ENCODE data around the gene MDK.
"Not testable (repeated sequence)": the region's sequence is repeated elsewhere in the genome, so short reads cannot be mapped to it uniquely, and the experiment has no call there.

MDK gene

GRCh38 chr11:46370253-46370652, 11.2 kb upstream of the MDK start:
- H3K36me3 Mint-ChIP-seq = no peaks in the 10 kb centered on the region
- H3K4me3 Mint-ChIP-seq = no peak overlapping the region
- H3K9me3 Mint-ChIP-seq (ENCODE audit: low read depth) = no peaks in the 10 kb centered on the region
- no peaks in the 10 kb centered on the region for H3K27me3 Mint-ChIP-seq
- peak overlapping the region; percentile 50 for H3K27ac Mint-ChIP-seq
- H3K4me1 Mint-ChIP-seq (ENCODE audit: low read depth) = peaks cover 13% of the 10 kb centered on the region

- not testable (repeated sequence) for H3K9me3 Mint-ChIP-seq (ENCODE audit: low read depth); H3K27ac Mint-ChIP-seq; H3K27me3 Mint-ChIP-seq; H3K4me3 Mint-ChIP-seq; H3K36me3 Mint-ChIP-seq; H3K4me1 Mint-ChIP-seq (ENCODE audit: low read depth)
Observed at GRCh38 chr11:46371262-46371661, 10.2 kb upstream of the MDK start.

- no peaks in the 10 kb centered on the region for H3K9me3 Mint-ChIP-seq (ENCODE audit: low read depth)
- peaks cover 9% of the 10 kb centered on the region for H3K4me1 Mint-ChIP-seq (ENCODE audit: low read depth)
- H3K36me3 Mint-ChIP-seq = no peaks in the 10 kb centered on the region
- H3K4me3 Mint-ChIP-seq = no peak overlapping the region
- no peaks in the 10 kb centered on the region for H3K27me3 Mint-ChIP-seq
- H3K27ac Mint-ChIP-seq = no peak overlapping the region
Observed at GRCh38 chr11:46372086-46372485, 9.4 kb upstream of the MDK start.

GRCh38 chr11:46372501-46372900, 9.0 kb upstream of the MDK start:
- not testable (repeated sequence) for H3K27ac Mint-ChIP-seq; H3K36me3 Mint-ChIP-seq; H3K4me1 Mint-ChIP-seq (ENCODE audit: low read depth)

GRCh38 chr11:46373787-46374740, 7.4 kb upstream of the MDK start:
- H3K36me3 Mint-ChIP-seq = no peaks in the 10 kb centered on the region
- no peaks in the 10 kb centered on the region for H3K9me3 Mint-ChIP-seq (ENCODE audit: low read depth)
- H3K4me3 Mint-ChIP-seq = no peak overlapping the region

More at GRCh38 chr11:46372501-46372900, 9.0 kb upstream of the MDK start:
- H3K27me3 Mint-ChIP-seq; H3K4me3 Mint-ChIP-seq; H3K9me3 Mint-ChIP-seq (ENCODE audit: low read depth): not testable (repeated sequence)

GRCh38 chr11:46374815-46375214, 6.7 kb upstream of the MDK start:
- H3K27me3 Mint-ChIP-seq = no peaks in the 10 kb centered on the region
- H3K27ac Mint-ChIP-seq = no peak overlapping the region
- H3K9me3 Mint-ChIP-seq (ENCODE audit: low read depth) = no peaks in the 10 kb centered on the region
- no peaks in the 10 kb centered on the region for H3K36me3 Mint-ChIP-seq
- H3K4me1 Mint-ChIP-seq (ENCODE audit: low read depth) = no peaks in the 10 kb centered on the region
- no peak overlapping the region for H3K4me3 Mint-ChIP-seq

More at GRCh38 chr11:46373787-46374740, 7.4 kb upstream of the MDK start:
- peaks cover 4% of the 10 kb centered on the region for H3K4me1 Mint-ChIP-seq (ENCODE audit: low read depth)
- no peak overlapping the region for H3K27ac Mint-ChIP-seq
- H3K27me3 Mint-ChIP-seq = no peaks in the 10 kb centered on the region

GRCh38 chr11:46375392-46376101, 5.9 kb upstream of the MDK start:
- peaks cover 2% of the 10 kb centered on the region for H3K4me1 Mint-ChIP-seq (ENCODE audit: low read depth)

GRCh38 chr11:46376258-46377050, 5.0 kb upstream of the MDK start:
- no peak overlapping the region for H3K4me3 Mint-ChIP-seq
- no peaks in the 10 kb centered on the region for H3K27me3 Mint-ChIP-seq
- no peak overlapping the region for H3K27ac Mint-ChIP-seq
- H3K36me3 Mint-ChIP-seq = no peaks in the 10 kb centered on the region
- H3K4me1 Mint-ChIP-seq (ENCODE audit: low read depth) = peaks cover 2% of the 10 kb centered on the region
- no peaks in the 10 kb centered on the region for H3K9me3 Mint-ChIP-seq (ENCODE audit: low read depth)

More at GRCh38 chr11:46375392-46376101, 5.9 kb upstream of the MDK start:
- no peaks in the 10 kb centered on the region for H3K27me3 Mint-ChIP-seq
- no peaks in the 10 kb centered on the region for H3K9me3 Mint-ChIP-seq (ENCODE audit: low read depth)
- no peak overlapping the region for H3K4me3 Mint-ChIP-seq
- H3K27ac Mint-ChIP-seq = no peak overlapping the region
- H3K36me3 Mint-ChIP-seq = no peaks in the 10 kb centered on the region

GRCh38 chr11:46377290-46377689, 4.2 kb upstream of the MDK start:
- H3K9me3 Mint-ChIP-seq (ENCODE audit: low read depth) = no peaks in the 10 kb centered on the region
- H3K27me3 Mint-ChIP-seq = no peaks in the 10 kb centered on the region
- H3K27ac Mint-ChIP-seq = no peak overlapping the region
- H3K4me3 Mint-ChIP-seq = no peak overlapping the region
- no peaks in the 10 kb centered on the region for H3K36me3 Mint-ChIP-seq
- peaks cover 5% of the 10 kb centered on the region for H3K4me1 Mint-ChIP-seq (ENCODE audit: low read depth)

- H3K36me3 Mint-ChIP-seq = no peaks in the 10 kb centered on the region
- H3K27ac Mint-ChIP-seq = no peak overlapping the region
- no peaks in the 10 kb centered on the region for H3K9me3 Mint-ChIP-seq (ENCODE audit: low read depth)
- no peak overlapping the region for H3K4me3 Mint-ChIP-seq
- peaks cover 5% of the 10 kb centered on the region for H3K4me1 Mint-ChIP-seq (ENCODE audit: low read depth)
- no peaks in the 10 kb centered on the region for H3K27me3 Mint-ChIP-seq
Observed at GRCh38 chr11:46377831-46378230, 3.6 kb upstream of the MDK start.

- H3K9me3 Mint-ChIP-seq (ENCODE audit: low read depth) = no peaks in the 10 kb centered on the region
- no peaks in the 10 kb centered on the region for H3K36me3 Mint-ChIP-seq
- H3K4me1 Mint-ChIP-seq (ENCODE audit: low read depth) = peaks cover 5% of the 10 kb centered on the region
- H3K4me3 Mint-ChIP-seq = no peak overlapping the region
- no peaks in the 10 kb centered on the region for H3K27me3 Mint-ChIP-seq
- no peak overlapping the region for H3K27ac Mint-ChIP-seq
Observed at GRCh38 chr11:46378296-46378695, 3.2 kb upstream of the MDK start.

- H3K9me3 Mint-ChIP-seq (ENCODE audit: low read depth) = no peaks in the 10 kb centered on the region
- H3K4me1 Mint-ChIP-seq (ENCODE audit: low read depth) = peaks cover 5% of the 10 kb centered on the region
- no peaks in the 10 kb centered on the region for H3K36me3 Mint-ChIP-seq
- H3K27me3 Mint-ChIP-seq = no peaks in the 10 kb centered on the region
- peak overlapping the region; percentile 17 for H3K4me3 Mint-ChIP-seq
- no peak overlapping the region for H3K27ac Mint-ChIP-seq
Observed at GRCh38 chr11:46378811-46379481, 2.5 kb upstream of the MDK start.

- H3K4me3 Mint-ChIP-seq = peak overlapping the region; percentile 51
- not testable (repeated sequence) for H3K4me1 Mint-ChIP-seq (ENCODE audit: low read depth); H3K27me3 Mint-ChIP-seq; H3K27ac Mint-ChIP-seq; H3K36me3 Mint-ChIP-seq; H3K9me3 Mint-ChIP-seq (ENCODE audit: low read depth)
Observed at GRCh38 chr11:46379482-46380293, 1.8 kb upstream of the MDK start.

All from activated naive CD8-positive, alpha-beta T cell (primary cell).